ENCODE results near the gene LRRTM4. TPM values are rescaled to one million over a fixed set of nuclear protein-coding genes. Genes with fewer than 3 reads are reported as not detected.
"Not testable (repeated sequence)": the region's sequence is repeated elsewhere in the genome, so short reads cannot be mapped to it uniquely, and the experiment has no call there.

Gene LRRTM4
- total RNA-seq, 6 donors from 2014 or later, result 0.29 to 0.61 TPM; not detected in 4

DNA sequence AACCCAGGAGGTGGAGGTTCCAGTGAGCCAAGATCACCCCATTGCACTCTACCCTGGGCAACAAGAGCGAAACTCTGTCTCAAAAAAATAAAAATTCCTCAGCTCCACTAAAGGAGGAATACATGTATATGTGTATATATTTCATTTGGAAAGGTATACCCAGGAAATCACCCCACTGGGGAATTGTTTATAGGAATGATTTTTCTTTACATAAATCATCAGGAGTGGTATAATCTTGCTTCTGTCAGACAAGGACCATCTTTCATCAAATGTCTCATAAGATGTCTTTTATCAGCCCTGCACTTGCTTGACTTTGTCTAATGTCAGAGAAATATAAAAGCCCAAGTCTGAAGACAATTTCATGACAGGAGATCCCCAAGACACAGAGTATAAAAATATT is 709.1 kb downstream of the LRRTM4 start:
- no peaks in the 10 kb centered on the region for H3K9me3 ChIP-seq
- WGBS, 2 donors, result 79 to 87% methylated on average over 1 of the region's 1 CpG
- no peak overlapping the region for H3K4me3 ChIP-seq
- H3K27me3 ChIP-seq, result no peaks in the 10 kb centered on the region
- no peak overlapping the region for H3K27ac ChIP-seq
- no peaks in the 10 kb centered on the region for H3K36me3 ChIP-seq
- no peaks in the 10 kb centered on the region for H3K4me1 ChIP-seq
- no peak for TF ChIP-seq EP300 (IDR thresholded peaks at IDR 0.05)
- TF ChIP-seq, protein P1, sequence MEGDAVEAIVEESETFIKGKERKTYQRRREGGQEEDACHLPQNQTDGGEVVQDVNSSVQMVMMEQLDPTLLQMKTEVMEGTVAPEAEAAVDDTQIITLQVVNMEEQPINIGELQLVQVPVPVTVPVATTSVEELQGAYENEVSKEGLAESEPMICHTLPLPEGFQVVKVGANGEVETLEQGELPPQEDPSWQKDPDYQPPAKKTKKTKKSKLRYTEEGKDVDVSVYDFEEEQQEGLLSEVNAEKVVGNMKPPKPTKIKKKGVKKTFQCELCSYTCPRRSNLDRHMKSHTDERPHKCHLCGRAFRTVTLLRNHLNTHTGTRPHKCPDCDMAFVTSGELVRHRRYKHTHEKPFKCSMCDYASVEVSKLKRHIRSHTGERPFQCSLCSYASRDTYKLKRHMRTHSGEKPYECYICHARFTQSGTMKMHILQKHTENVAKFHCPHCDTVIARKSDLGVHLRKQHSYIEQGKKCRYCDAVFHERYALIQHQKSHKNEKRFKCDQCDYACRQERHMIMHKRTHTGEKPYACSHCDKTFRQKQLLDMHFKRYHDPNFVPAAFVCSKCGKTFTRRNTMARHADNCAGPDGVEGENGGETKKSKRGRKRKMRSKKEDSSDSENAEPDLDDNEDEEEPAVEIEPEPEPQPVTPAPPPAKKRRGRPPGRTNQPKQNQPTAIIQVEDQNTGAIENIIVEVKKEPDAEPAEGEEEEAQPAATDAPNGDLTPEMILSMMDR (IDR thresholded peaks at IDR 0.05), result no peak
- TF ChIP-seq POLR2A (IDR thresholded peaks at IDR 0.05), result no peak
- no peak for TF ChIP-seq POLR2AphosphoS5 (IDR thresholded peaks at IDR 0.05)
- no peak for DNase-seq
- ATAC-seq (ENCODE audit: low FRiP score in 2 of 2), result no peak

DNA sequence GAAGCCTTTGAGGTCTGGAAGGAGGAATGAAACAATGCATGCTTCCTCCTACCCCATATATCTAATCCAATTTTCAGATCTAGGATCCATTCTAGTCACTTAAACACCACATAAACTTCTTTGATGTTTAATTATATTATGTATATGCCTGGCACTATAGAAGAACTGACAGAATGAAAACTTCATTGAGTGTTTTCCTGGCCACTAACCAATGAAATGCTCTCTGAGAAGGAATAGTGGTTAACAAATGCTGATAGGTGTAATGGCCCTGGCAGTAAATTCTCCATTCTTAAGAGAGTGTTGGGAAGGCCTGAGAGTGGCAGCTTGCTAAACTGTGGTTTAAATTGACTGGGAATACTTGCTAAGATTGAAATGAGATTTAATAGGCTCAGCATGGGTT is 710.0 kb downstream of the LRRTM4 start:
- no peaks in the 10 kb centered on the region for H3K9me3 ChIP-seq
- H3K27me3 ChIP-seq, result no peaks in the 10 kb centered on the region
- no peaks in the 10 kb centered on the region for H3K4me1 ChIP-seq
- ATAC-seq (ENCODE audit: low FRiP score in 2 of 2) (no peak), DNase-seq (no peak)
- TF ChIP-seq POLR2A (IDR thresholded peaks at IDR 0.05) (no peak), POLR2AphosphoS5 (IDR thresholded peaks at IDR 0.05) (no peak), EP300 (IDR thresholded peaks at IDR 0.05) (no peak)
- TF ChIP-seq, protein P1 (IDR thresholded peaks at IDR 0.05), result no peak
- H3K27ac ChIP-seq, result no peak overlapping the region
- H3K4me3 ChIP-seq, result no peak overlapping the region
- H3K36me3 ChIP-seq, result no peaks in the 10 kb centered on the region

DNA sequence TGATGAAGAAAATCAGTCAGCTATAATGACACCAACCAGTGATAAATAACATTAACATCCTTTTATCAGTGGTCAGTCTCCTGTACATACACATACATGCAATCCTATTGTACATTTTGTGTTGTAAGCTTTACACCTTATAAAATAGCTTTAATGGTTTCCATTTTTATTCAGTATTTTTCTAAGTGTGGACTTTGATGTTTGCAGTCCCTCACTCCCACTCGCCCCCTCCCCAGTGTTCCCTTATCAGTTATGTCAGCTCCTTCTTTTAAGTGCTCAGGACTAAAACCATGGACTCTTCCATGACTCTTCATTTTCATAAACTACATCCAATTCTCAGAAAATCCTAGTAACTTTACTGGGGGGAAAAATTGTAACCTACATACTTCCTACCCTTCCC is 713.0 kb downstream of the LRRTM4 start:
- ATAC-seq (ENCODE audit: low FRiP score in 2 of 2) (no peak), DNase-seq (no peak)
- Histone ChIP-seq H3K4me1 (no peaks in the 10 kb centered on the region), H3K36me3 (no peaks in the 10 kb centered on the region), H3K27me3 (no peaks in the 10 kb centered on the region), H3K27ac (no peak overlapping the region), H3K4me3 (no peak overlapping the region), H3K9me3 (no peaks in the 10 kb centered on the region)
- TF ChIP-seq POLR2AphosphoS5 (IDR thresholded peaks at IDR 0.05), result no peak
- TF ChIP-seq EP300 (IDR thresholded peaks at IDR 0.05), result no peak
- WGBS, 2 donors, result 76 to 82% methylated on average over 1 of the region's 1 CpG

DNA sequence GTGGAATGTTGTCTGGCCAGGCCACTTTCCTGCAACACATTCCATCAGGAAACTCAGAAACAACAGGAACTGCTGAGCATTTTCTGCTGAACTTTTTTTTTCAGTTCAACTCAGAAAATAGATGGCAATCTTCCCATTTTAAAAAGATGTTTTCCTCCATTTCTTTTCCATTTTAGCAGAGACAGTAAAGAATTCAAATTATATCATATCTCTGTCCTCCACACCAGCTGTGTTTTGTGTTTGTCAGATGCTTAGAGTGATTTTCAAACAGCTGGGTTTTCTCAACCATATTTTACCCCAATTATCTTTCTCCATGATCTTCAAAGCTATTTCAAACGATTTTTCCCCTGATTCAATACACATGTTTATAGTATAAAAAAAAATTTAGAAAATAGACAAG is 713.4 kb downstream of the LRRTM4 start:
- Histone ChIP-seq H3K27ac (no peak overlapping the region), H3K4me1 (no peaks in the 10 kb centered on the region), H3K27me3 (no peaks in the 10 kb centered on the region), H3K4me3 (no peak overlapping the region), H3K9me3 (no peaks in the 10 kb centered on the region), H3K36me3 (no peaks in the 10 kb centered on the region)
- no peak for TF ChIP-seq EP300 (IDR thresholded peaks at IDR 0.05)
- TF ChIP-seq POLR2AphosphoS5 (IDR thresholded peaks at IDR 0.05), result no peak
- TF ChIP-seq POLR2A (IDR thresholded peaks at IDR 0.05), result no peak
- TF ChIP-seq, protein P1 (IDR thresholded peaks at IDR 0.05), result no peak
- DNase-seq (no peak), ATAC-seq (ENCODE audit: low FRiP score in 2 of 2) (no peak)
- 13% methylated on average over 1 of the region's 1 CpG for WGBS, 2 donors

DNA sequence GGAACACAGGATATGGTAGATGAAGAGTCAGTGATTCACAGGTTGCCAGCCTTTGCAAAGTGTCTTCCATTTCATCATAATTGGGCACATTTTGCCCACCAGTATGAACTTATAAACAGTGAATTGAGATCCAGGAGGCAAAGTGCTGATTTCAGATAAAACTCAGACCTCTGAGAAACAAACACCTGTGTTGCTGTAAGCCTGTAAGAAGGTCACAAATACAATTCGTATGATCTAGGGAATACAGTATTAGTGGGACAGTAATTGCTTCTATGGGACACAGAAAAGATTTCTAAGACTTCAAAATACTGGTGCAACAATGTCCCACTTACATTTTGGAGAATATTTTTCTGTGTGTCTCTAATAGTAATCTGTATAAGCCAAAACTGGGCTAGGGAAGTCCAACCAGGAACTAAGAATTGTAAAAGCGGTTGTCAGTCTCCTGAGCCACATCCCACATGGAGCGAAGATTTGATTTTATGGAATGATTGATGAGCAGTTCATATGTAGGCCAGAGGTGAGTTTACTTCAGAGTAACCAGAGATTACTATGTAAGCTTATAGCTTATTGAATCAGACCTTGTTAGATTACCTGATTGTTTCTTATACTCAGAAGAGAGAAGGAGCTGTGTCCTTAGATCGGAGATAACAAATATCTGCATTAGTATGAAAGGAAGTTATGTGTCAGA is 728.4 kb downstream of the LRRTM4 start:
- H3K4me3 ChIP-seq, result no peak overlapping the region

DNA sequence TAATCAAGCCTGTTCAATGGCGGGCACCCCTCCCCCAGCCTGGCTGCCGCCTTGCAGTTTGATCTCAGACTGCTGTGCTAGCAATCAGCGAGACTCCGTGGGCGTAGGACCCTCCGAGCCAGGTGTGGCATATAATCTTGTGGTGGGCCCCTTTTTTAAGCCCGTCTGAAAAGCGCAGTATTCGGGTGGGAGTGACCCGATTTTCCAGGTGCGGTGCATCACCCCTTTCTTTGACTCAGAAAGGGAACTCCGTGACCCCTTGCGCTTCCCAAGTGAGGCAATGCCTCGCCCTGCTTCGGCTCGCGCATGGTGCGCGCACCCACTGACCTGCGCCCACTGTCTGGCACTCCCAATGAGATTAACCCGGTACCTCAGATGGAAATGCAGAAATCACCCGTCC is 740.9 kb downstream of the LRRTM4 start:
- peak in 1 of 2 donors; percentile 20 for DNase-seq
- H3K9me3 ChIP-seq; ATAC-seq (ENCODE audit: low FRiP score in 2 of 2); H3K36me3 ChIP-seq; H3K27ac ChIP-seq; H3K4me1 ChIP-seq; H3K27me3 ChIP-seq; H3K4me3 ChIP-seq: not testable (repeated sequence)
- WGBS, 2 donors, result 86 to 96% methylated on average over 22 of the region's 22 CpGs

More for the DNA sequence above, 728.4 kb downstream of the LRRTM4 start:
- WGBS, 2 donors, result 73 to 76% methylated on average over 4 of the region's 4 CpGs
- no peaks in the 10 kb centered on the region for H3K36me3 ChIP-seq
- TF ChIP-seq POLR2A (IDR thresholded peaks at IDR 0.05) (no peak), EP300 (IDR thresholded peaks at IDR 0.05) (no peak), POLR2AphosphoS5 (IDR thresholded peaks at IDR 0.05) (no peak)
- TF ChIP-seq, protein P1 (IDR thresholded peaks at IDR 0.05), result no peak
- ATAC-seq (ENCODE audit: low FRiP score in 2 of 2) (no peak), DNase-seq (no peak)
- H3K27me3 ChIP-seq, result no peaks in the 10 kb centered on the region
- H3K4me1 ChIP-seq, result no peaks in the 10 kb centered on the region
- no peaks in the 10 kb centered on the region for H3K9me3 ChIP-seq
- no peak overlapping the region for H3K27ac ChIP-seq

All from upper lobe of left lung (tissue), 6 donors.